GM19438 (cell line): ENCODE data around the gene FAM219B.
"Not testable (repeated sequence)": the region's sequence is repeated elsewhere in the genome, so short reads cannot be mapped to it uniquely, and the experiment has no call there.

Source experiments
- ATAC-seq: cut with Tn5 transposase; IDR thresholded peaks from one replicate; pipeline ENCODE4 v1.9.1; 2021; ENCODE audit warnings: low read depth; ENCODE audit not compliant: unreplicated experiment

The FAM219B gene, protein sequence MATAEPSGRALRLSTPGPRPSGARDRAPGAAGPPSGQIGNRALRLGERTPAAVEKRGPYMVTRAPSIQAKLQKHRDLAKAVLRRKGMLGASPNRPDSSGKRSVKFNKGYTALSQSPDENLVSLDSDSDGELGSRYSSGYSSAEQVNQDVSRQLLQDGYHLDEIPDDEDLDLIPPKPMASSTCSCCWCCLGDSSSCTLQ

DNA sequence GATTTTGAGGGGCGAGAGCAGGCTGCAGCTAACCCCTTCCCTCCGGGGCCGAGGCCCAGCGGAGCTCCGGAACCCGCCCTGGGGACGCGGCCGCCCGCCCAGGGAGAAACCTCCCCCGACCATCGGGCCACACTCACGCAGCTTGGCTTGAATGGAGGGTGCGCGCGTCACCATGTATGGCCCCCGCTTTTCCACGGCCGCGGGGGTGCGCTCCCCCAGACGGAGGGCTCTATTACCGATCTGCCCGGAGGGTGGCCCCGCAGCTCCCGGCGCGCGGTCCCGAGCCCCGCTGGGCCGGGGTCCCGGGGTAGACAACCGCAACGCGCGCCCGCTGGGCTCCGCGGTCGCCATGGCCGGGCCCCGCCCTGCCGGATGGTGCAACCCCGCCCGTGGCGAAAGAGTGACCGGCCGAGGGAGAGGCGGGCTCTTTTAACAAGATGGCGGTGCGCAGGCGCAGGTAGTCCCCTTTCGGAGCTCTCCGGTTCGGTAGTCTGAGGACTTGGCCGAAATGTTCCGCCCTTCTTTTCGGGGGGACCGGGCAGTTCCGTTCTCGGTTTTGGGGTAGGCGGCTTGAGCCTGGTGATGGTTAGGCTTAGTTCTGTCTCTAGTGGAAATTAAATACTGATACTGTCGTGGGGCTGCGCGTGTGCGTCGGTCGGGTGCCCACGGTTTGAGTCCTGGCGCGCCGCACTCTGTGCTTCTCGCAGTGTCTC lies at the start of gene FAM219B:
Gene FAM219B (minus strand): TSS at position 402 of the 713 bp plus-strand sequence. CDS start 51 bp downstream, at position 351.
- peak; percentile 70 for ATAC-seq

DNA sequence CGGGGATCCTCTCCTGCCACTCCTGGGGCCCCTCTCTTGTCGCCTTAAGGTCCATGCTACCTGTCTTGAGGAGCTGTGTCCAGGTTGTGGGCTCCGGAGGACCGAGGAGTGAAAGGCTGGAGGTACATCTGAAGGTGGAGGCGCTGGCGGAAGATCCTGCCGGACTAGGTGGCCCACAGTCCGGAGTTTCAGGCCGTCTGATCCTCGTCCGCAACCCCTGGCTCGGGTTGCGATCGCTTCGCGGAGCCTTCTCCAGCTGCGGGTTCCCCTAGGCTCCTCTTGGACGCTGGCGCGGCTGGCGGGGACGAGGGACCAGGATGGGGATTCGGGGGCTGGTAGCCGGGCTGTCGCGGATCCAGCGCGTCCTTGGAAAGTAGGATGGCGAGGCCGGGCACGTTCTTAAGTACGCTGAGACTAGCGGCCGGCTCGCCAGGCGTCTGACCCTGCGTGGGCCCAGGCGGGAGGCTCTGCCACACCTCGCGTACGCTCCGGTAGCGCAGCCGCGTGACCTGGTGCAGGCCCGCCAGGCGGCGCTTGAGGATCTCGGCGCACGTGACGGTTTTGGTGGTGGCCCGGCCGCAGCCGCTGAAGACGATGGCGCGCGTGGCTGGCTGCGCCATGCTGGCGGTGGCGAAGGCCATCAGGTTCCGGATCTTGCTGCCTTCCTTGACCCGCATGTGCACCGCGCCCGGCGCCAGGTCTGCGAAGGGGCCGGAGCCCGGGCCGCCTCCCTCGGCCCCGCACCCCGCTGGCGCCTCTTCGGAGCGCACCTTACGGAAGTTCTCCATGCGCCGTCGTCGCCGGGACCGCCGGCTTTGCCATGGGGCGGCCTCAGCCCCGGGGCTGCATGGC lies 49.4 kb upstream of the FAM219B start:
- ATAC-seq, result peak; percentile 52

DNA sequence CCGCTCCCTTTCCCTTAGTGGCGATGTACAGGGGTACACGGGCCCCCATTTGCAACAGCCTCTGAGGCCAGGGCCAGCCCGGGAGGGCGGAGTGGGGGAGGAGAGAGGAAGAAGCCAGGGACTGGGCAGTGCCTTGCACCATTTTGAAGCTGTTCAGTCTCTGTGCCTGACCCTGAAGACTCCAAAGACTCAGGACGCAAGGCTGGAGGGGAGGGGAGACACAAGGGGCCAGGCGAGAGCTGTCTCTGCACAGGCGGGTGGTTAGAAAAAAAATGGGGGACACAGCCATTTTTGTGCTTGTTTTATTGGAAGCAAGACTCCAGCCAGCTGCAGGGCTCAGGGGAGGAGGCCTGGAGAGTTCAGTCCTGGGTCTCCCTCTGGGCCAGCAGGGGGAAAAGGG lies 48.4 kb upstream of the FAM219B start:
- no peak for ATAC-seq

DNA sequence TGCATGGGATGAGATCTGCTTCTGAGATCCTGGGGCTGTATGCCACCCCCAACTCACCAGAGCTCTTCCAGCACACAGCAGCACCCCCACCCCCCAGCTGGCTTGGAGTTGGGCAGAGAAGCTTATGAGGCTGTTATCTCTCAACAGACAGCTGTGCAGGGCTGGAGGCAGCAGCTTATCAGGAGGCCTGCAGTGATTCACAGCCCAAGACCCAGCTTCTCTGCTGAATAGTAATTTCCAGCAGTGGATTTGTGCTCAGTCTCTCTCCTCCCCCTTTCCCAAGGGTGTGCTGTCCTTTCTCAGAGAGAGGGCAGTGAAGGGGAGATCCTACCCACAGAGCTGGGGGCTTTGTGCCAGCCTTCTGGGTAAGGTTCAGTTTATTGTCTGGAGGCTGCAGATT lies 47.9 kb upstream of the FAM219B start:
- no peak for ATAC-seq

DNA sequence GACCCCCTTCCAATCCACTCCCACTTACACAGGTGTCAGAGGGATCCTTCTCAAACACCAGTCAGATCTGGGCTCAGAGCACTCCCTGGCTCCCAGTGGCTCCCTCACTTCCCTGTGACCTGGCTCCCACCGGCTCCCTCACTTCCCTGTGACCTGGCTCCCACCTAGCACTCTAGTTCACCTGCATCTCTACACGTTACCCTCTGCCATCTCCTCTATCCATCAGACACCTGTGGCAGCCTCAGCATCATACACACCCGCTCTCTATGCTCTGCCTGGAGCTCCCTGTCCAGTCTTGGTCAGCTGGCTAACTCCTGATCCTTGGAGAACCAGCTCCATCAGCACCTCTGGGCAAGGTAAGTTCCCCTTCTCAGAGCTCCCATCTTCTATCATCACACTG lies 44.4 kb upstream of the FAM219B start:
- ATAC-seq, result no peak

DNA sequence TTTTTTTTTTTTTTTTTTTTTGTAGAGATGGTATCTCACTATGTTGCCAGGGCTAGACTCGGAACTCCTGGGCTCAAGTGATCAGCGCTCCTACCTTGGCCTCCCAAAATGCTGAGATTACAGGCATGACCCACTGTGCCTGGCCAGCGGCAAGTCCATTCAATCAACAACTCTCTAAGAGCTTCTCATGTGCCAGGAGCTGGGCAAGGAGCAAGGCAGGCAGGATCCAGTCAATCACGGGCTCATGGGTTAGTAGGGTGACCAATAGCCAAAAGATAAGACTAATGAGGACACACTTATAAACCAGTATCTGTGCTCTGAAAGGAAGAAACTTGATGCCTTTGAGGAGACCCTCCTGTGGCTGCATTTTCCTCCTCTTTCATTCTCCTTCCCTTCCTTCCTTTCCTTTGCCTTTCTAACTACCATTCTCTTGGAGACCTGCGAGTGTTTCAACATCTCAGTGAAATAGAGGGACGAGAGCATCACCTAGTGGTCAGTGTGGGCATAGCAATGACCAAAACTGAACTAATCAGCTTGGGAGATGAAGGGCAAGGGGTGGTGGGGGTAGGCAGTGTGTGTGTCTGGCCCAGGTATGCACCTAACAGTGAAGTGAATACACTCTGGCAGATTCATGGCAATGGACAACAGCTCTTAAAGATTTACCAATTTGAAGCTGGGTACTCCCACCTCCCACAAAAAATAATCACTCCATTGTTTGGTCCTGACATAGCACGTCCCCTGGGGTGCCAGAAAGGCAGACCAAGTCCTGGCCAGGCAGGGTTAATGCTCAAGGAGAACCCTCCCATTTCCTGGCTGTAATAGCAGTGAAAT lies 43.6 kb upstream of the FAM219B start:
- ATAC-seq, result no peak

DNA sequence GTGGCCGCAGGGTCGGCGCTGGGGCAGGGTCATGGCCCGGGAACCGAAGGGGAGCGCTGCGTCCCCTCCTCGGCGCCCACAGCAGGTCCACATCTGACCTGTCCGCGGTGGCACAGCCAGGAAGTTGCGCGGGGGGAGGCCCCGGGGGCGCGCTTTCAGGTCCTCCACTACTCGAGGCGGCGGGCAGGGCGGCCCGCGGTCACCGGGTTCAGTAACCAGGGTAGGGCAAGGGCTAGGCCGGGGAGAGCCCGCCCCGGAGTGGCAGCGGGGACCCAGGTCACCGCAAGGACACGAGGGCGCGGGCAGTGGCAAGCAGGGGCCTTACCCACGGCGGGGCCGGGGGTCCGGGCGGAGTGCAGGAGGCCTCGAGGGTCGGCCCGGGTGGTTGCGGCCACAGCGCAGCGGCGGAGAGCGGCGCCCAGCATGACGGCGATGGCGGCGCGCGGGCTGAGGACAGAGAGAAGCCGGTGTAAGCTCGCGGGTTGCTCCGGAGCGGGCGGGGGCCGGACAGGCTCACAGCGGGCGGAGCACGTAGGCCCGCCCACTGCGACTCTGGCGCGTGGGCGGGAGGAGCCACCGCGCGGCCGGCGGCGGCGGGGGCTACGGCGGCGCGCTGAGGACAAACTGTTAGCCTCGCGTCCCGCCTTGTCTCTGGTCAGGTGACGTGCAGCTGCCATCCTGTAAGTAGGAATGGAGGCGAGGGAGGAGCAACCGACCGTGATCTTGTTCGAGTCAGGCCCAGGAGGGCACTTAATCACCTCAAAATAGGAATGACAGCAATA lies 31.1 kb upstream of the FAM219B start, which contains the start of gene COX5A:
Gene COX5A (minus strand): TSS at position 484 of the 782 bp plus-strand sequence. CDS start 59 bp downstream, at position 425.
- peak; percentile 86 for ATAC-seq

DNA sequence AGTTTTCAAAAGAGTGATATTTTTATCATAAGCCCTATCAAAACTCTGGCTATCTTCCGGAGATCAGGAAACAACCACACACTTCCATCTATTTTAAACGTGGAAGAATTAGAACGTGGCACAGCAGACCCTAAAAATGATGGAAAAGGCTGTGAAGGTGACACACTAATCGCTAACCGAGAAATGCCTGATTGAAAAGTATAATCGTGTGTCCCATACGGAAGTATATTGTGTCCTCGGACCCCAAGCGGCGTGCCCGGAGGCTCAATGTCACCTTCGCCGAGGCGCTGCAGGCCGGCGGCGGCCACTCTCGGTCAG lies 30.6 kb upstream of the FAM219B start:
- no peak for ATAC-seq

DNA sequence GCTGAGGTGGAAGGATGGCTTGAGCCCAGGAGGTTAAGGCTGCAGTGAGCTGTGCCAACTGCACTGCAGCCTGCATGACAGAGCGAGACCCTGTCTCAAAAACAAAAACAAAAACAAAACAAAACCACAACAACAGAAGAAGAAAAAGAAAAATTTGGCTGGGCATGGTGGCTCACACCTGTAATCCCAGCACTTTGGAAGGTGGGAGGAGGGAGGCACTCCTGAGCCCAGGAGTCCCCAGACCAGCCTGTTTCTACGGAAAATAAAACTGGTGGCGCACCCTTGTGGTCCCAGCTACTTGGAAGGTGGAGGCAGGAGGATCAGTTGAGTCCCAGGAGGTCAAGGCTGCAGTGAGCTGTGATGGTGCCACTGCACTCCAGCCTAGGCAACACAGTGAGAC lies 28.5 kb upstream of the FAM219B start:
- ATAC-seq, result not testable (repeated sequence)

DNA sequence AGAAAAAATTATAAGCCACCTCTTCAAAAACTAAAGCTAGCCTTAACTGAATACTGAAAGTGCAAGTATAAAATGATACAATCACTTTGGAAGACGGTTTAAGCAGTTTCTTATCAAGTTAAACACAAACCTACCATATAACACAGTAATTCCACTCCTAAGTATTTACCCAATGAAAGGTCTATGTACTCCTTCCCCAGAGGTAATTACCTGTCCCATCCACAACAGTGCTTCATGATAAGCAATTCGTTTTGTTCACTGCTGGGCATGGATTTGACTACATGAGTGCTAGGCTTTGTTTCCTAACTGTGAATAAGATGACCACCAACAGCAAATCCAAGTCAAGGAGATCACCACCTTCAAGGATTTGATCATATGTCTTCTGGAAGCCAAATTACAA lies 26.9 kb upstream of the FAM219B start:
- no peak for ATAC-seq

DNA sequence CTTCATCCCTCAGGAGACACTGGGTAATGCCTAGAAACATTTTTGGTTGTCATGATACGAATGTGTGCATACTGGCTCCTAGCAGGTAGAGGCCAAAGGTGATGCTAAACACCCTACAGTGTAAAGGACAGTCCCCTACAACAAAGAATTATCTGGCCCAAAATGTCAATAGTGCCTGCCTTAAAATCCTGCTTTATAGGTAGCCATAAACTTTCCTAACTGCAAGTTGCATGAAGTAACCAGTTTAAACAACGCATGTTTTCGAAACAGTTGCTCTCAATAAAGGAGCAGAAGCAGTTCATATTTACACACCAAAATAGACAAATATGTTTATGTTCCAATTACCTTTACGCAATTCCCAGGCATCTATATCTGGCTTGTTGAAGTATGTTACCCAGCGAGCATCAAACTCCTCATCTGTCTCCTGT lies 22.1 kb upstream of the FAM219B start:
- ATAC-seq, result no peak

DNA sequence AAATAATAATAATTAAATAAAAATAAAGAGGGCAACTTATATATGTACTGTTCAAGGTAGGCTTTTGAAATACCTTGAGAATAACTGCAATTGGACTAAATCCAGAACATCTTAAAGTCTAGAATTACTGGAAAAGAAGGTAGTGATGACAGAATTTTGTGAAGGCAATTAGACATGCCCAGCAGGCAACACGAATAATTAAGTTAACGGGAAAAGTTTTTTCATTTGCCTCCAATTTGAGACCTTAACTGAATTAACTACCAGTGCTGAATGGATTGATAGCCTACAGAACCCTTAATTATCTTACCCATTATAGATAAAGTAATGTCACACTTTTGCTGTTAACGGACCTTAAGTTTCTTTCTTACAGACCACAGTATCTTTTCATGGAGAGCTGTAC lies 17.9 kb upstream of the FAM219B start:
- ATAC-seq, result no peak

DNA sequence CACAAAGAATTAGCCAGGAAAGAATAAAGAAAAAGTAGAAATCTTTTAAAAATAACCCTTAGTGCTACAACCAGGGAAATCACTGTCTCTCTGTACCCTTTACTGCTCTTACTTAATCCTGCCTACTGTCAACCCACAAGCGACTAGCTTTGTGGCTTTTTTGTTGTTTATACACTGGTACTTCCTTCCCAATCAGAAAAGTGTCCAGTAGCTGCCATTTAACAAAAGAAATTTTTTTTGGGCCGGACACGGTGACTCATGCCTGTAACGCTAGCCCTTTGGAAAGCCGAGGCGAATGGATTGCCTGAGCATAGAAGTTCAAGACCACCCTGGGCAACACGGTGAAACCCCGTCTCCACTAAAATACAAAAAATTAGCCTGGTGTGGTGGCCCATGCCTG lies 13.8 kb upstream of the FAM219B start:
- no peak for ATAC-seq

DNA sequence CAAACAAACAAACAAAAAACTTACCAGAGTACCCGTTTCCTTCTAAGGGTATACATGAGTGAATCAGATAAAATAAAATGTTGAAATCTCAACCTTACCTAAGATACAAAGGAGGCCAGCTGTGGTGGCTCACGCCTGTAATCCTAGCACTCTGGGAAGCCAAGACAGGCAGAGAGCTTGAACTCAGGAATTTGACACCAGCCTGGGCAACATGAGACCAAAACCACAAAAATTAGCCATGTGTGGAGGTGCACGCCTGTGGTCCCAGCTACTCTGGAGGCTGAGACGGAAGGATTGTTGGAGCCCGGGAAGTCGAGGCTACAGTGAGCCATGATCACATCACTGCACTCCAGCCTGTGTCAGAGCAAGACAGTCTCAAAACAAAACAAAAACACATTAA lies 11.0 kb upstream of the FAM219B start:
- no peak for ATAC-seq

DNA sequence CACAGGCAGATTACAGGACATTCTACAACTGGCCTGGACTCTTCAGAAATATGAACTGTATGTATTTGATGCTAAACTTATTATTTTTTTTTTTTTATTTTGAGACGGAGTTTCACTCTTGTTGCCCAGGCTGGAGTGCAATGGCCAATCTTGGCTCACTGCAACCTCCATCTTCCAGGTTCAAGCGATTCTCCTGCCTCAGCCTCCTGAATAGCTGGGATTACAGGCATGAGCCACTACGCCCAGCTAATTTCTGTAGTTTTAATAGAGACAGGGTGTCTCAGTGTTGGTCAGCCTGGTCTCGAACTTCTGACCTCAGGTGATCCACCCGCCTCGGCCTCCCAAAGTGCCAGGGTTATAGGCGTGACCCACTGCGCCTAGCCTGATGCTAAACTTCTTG lies 7.1 kb upstream of the FAM219B start:
- ATAC-seq, result not testable (repeated sequence)

DNA sequence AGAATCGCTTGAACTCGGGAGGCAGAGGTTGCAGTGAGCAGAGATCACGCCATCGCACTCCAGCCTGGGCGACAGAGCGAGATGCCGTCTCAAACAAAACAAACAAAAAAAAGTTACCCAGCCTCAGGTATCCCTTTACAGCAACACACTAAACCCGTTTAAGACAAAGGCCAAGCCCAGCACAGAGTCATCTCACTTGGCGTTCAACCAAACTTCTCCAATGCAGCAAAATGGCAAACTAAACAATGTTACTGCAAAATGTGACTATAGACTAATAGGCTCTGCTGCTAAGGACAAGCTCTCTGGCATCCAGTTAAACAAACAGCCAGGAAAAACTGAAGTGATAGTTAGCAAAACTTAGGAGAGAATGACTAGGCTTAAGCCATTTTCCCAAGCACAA lies 6.4 kb upstream of the FAM219B start:
- no peak for ATAC-seq

DNA sequence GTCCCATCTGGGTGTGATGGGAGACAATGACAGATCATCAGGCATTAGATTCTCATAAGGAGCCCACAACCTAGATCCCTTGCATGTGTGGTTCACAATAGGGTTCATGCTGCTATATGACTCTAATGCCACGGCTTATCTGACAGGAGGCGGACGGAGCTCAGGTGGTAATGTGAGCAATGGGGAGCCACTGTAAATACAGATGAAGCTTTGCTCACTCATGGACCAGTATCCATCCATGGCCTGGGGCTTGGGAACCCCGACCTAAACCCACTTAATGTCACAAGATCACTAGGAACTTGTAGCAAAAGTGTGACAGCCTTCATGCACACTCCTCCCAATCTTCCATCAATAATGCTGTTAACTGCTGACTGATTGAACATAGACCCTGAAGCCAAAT lies 2.0 kb upstream of the FAM219B start:
- ATAC-seq, result no peak

DNA sequence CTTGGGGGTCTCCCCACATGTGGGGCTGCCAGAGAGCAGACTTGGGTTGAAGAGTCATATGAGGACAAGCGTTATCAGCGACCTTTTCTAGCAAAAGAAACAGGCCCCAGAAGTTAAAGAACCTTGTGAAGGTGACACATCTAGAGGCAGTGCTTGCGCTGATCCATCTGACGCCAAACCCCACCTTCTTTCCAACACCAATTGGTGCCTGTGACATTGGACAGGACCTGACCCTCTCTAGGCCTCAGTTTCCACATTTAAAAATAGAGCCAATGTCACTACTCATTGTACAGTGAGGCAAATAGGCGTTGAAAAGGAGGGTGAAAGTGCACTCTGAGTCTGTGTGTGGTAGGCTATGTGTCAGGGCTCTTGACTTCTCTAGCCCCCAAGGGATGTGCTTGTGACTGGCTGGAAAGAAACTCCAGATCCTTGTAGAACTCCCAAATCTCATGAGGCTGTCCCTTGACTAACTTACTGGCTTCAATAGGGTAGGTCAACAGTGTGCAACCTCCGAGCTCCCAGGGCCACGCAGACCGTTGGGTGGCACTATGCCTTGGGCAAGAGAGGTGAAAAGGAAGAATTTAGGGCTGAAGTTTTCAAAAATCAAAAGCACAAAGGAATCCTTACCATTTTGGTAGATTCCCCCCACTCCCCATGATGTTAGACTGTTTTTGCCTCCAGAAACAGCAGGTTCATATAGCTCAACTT lies 666 bp upstream of the FAM219B start:
- no peak for ATAC-seq

DNA sequence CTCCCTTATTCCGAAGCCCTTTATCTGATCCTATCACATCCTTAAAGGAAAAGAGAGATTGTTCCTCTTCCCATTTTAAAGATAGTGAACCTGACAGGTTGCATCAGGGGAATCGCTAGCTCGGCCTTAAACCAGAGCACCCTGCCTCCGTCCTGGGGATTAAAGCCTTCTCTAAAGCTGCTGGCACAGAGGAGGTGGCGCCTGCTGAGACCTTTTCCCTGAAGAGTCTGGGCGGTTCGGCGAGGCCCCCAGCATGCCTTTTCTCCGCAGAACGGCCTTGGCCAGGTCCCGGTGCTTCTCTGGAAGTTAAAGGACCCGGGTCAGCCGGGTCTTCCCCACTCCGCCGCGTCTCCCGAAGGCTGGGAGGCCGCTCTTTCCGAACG lies 593 bp downstream of the FAM219B start:
- ATAC-seq, result peak; percentile 27
